Hepatic stellate cell (primary cell): ENCODE results near the gene SPPL3.
"Not testable (repeated sequence)": the region's sequence is repeated elsewhere in the genome, so short reads cannot be mapped to it uniquely, and the experiment has no call there.

Source experiments
- DNase-seq: peaks from one replicate; pipeline ENCODE4 v3.0.0; 2011; ENCODE audit warnings: low spot score

SPPL3 gene

DNA sequence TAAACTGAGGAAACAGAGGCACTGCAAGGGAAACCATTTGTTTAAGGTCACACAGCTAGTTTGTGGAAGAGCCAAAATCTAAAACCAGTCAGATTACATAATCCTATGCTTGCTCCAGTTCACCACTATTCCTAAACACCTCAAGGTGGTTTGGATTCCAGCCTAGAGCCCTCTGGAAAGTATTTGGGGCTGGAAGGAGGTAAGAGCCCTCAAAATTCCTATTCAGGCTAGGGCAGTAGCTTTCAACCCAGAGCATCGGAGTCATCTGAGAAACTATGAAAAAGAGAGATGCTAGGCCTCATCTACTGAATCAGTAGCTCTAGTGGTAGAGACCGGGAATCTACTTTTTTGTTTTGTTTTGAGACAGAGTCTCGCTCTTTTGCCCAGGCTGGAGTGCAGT is 16.0 kb upstream of the SPPL3 start:
- DNase-seq = no peak

- DNase-seq = no peak
These were observed 13.6 kb upstream of the SPPL3 start for GRCh38 chr12:120917748-120918147.

DNA sequence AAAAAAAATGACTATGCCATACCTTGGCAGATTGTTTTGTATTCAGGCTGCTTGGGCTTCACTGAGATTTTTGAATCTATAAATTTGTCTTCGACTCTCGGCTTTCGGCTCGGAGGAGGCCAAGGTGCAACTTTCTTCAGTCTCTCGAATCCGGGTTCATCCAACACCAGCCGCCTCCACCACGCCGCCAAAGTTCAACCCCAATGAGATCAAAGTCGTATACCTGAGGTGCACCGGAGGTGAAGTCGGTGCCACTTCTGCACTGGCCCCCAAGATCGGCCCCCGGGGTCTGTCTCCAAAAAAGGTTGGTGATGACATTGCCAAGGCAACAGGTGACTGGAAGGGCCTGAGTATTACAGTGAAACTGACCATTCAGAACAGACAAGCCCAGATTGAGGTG is 12.4 kb upstream of the SPPL3 start:
- no peak for DNase-seq

- DNase-seq = no peak
These were observed 10.6 kb upstream of the SPPL3 start for GRCh38 chr12:120914794-120915193.

DNA sequence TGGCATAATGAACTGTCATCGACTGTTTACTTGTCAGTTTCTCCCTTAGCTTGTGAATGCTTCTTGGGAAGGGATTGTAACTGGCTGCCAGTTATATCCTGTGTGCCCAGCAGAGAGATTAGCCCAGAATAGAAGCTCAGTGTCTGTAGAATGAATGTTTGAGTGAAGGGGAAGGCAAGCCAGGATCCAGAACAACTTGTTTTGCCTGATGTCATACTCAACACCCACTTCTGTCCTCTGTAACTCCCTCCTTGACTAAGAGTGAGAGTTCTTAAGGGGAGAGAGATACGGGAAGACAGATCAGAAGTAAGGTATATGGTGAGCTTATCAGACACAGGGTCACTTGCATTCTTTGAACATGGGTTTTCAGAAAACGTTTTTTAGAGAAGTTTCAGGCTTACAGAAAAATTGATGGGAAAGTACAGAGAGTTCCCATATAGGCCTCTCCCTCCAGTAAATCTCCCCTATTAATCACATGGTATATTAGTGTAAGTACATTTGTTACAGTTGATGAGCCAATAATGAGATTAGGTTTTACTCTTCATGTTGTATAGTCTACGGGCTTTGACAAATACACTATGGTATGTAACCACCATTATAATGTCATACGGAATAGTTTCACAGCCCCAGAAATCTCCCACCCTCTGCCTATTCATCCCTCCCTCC is 5.6 kb upstream of the SPPL3 start:
- no peak for DNase-seq

- no peak for DNase-seq
These were observed 1.8 kb upstream of the SPPL3 start for GRCh38 chr12:120905856-120906384.

GRCh38 chr12:120903412-120904196 is 554 bp downstream of the SPPL3 start:
- peak; percentile 31 for DNase-seq

DNA sequence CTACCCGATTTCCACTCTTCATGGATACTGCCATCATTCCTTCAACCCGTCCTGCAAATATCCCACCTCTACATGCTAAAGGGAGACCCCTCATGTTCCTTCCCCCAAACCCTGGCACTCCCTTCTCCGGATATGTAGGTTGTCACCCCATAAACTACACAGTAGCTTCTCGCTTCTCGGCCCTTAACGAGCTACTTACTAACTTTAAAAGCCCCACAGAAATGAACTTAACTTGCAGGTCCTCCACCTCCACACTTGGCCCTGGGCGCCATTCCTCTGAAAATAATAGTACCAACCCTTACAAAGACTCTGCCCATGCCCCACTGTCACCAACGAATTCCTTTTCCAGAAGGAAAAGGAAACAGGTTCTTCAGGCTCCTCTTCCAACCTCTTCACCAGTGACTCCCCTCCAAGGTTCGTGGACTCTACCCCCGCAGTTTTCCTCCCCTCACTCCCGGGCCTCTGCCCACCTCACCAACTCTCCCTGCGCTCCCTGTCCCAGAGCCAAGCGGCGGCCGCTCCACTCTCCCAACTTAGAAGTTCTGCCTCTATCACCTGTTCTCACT is 1.2 kb downstream of the SPPL3 start:
- peak; percentile 18 for DNase-seq

GRCh38 chr12:120901818-120902217 is 2.3 kb downstream of the SPPL3 start:
- DNase-seq = no peak

GRCh38 chr12:120901101-120901500 is 3.1 kb downstream of the SPPL3 start:
- DNase-seq = not testable (repeated sequence)

DNA sequence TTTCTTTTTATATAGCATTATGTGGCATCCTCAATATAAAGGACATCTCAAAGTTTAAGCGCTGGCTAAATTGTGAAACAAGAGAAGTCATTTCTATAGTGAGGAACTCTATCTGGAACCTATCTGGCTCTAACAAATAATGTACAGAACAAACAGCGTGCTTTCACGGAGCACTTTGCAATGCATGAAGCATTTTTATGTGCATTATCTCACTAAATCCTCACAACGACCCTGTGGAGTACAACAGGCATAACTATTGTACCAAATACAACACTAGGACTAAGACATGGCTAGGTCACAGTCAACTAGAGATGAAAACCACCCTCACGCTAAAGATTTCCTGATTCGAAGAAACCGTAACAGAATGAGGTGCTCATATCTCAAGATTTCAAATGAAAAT is 8.6 kb downstream of the SPPL3 start:
- DNase-seq = no peak

- no peak for DNase-seq
These were observed 11.9 kb downstream of the SPPL3 start for GRCh38 chr12:120892265-120892664.

- no peak for DNase-seq
These were observed 13.2 kb downstream of the SPPL3 start for GRCh38 chr12:120890963-120891362.

DNA sequence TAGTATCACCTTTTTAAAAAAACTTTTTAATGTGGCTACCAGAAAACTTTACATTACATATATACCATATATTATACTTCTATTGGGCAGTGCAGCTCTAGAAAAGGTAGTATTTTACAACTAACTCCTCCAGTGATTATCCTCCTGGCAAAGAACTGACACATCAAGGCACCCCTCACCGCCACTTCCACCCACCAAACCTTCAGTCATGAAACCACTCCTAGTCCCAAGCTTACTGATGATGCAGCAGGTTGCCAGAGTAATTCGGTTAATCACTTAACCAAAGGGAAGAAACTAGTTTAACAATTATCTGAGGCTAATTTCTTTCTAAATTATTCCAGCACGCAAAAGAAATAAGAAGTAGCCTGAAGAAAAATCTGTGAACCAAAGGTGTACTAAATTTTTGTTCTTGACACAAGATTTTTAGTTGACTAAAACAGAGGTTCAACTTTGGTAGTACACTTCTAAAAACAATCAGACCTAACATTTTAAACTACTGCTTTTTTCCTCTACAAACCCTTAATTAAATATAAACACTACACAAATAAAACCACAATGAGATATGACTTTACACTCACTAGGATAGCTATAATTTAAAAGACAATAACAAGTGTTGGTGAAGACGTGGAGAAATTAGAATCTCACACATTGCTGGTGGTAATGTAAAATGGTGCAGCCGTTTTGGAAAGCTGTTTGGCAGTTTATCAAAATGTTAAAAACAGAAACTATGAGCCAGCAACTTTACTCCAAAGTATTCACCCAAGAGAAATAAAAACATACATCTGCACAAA is 16.7 kb downstream of the SPPL3 start:
- no peak for DNase-seq

- DNase-seq = no peak
These were observed 17.7 kb downstream of the SPPL3 start for GRCh38 chr12:120886199-120887018.

- DNase-seq = no peak
These were observed 18.6 kb downstream of the SPPL3 start for GRCh38 chr12:120885521-120885920.

DNA sequence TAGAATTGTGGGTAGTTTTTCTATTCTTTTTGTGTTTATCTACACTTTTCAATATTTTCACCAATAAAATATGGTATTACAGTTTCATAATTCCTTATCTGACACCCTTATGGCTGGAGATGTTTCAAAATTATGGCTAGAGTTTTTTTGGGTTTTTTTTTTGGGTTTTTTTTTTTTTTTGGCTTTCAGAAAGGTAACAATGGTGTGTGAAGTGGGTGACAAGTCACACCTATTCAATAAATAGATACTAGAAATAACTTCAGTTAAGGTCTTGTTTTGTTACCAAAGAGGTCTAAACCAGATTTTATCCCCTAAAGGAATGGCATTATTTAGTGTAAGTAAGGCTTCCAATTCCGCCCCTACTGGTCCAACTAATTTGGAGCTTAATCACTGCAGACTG is 19.5 kb downstream of the SPPL3 start:
- DNase-seq = no peak

DNA sequence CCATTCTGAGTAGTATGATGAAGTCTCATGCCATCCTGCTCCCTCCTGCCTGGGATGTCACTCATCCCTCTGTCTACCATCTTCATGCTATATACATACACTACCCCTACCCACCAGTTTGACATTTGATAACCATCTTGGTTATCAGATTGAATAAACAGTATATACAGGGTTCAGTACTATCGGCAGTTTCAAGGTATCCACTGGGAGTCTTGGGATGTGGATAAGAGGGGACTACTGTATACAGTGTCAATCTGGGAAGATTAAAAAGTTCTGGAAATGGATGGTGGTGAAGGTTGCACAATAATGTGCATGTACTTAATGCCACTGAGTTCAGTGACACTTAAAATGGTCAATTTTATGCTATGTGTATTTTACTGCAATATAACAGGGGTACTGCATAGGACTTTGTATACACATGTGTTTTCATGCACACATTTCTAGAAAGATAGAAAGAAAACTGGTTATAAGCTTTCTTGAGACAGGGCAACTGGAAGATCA is 22.1 kb downstream of the SPPL3 start:
- DNase-seq = no peak

DNA sequence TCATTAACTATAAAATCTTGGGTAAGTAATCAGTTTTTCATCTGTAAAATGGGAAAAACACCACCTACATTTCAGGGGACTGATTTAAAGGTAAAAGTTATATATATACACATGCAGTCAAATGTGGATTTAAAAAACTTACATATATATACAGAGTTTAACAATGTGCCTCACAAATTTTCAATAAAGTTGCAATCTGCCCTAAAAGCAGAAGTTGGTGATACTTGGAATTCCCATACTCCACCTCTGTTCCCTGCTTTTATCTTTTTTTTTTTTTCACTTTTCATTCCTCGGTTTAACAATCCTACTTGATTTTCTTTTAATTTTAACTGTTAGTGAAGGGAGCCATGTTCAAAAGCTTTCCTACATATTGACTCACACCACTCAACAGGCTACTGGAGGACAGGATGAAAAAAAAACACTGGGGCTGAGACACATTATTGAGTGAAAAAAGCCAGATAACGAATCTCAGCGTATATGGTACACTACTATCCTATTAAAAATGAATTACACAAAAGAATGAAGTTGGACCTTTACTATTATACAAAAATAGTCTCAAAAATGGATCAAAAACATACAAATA is 24.3 kb downstream of the SPPL3 start:
- DNase-seq = no peak

DNA sequence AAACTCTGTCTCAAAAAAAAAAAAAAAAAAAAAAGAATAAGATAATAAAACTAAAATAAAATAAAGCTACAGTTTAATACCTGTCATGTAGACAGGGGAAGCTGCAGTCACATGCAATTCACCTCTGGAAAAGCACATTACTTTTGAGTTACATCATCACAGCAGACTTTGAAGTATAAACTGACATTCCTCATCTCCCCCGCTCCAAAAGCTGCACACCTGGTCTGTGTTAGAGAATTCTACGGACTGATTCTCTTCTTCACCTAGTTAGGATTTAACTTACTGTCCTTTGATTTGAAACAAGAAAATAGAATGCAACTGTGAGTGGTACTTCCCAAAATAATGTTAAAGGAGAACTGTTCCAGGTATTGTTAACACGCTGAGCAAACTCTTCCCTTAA is 25.1 kb downstream of the SPPL3 start:
- no peak for DNase-seq
